Liver (tissue), 3 donors: ENCODE data around the gene DHRS11.

ENCODE experiments used
- ATF3 ChIP-seq: IDR thresholded peaks from 2 replicates; pipeline ENCODE4 v1.6.1; 2016; ENCODE audit warnings: antibody characterized with exemption
- CTCF ChIP-seq: fragments of 150-350 bp; IDR thresholded peaks from 2 replicates; pipeline ENCODE4 v1.5.1; 2017; ENCODE audit warnings: improper control_type of control experiment, low read depth, low read length; ENCODE audit not compliant: missing input control
- EGR1 ChIP-seq, 2 donors: IDR thresholded peaks; 2 replicates each; pipeline ENCODE4 v1.6.1; 2016 to 2018; ENCODE audit warnings: antibody characterized with exemption in 2 of 2, low read depth in 2 of 2
- FOXA1 ChIP-seq: IDR thresholded peaks from 2 replicates; pipeline ENCODE4 v1.6.1; 2016; ENCODE audit warnings: antibody characterized with exemption
- GABPA ChIP-seq, 2 donors: IDR thresholded peaks in 1 of 2; conservative IDR thresholded peaks in 1 of 2; 2 replicates each; pipeline ENCODE4 v1.6.1; 2016; ENCODE audit warnings: antibody characterized with exemption in 2 of 2, mild to moderate bottlenecking in 1 of 2, moderate library complexity in 1 of 2
- JUND ChIP-seq, 2 donors: IDR thresholded peaks; 2 replicates each; pipeline ENCODE4 v1.6.1; 2016; ENCODE audit warnings: antibody characterized with exemption in 2 of 2
- MAX ChIP-seq: IDR thresholded peaks from 2 replicates; pipeline ENCODE4 v1.6.1; 2016; ENCODE audit warnings: antibody characterized with exemption
- RAD21 ChIP-seq, 2 donors: IDR thresholded peaks; 2 replicates each; pipeline ENCODE4 v1.6.1; 2016; ENCODE audit warnings: antibody characterized with exemption in 2 of 2, mild to moderate bottlenecking in 2 of 2
- REST ChIP-seq: IDR thresholded peaks from 2 replicates; pipeline ENCODE4 v1.6.1; 2016; ENCODE audit warnings: antibody characterized with exemption, mild to moderate bottlenecking
- RXRA ChIP-seq, 2 donors: IDR thresholded peaks; 2 replicates each; pipeline ENCODE4 v1.6.1; 2017 to 2018; ENCODE audit warnings: antibody characterized with exemption in 2 of 2, mild to moderate bottlenecking in 1 of 2
- SP1 ChIP-seq: IDR thresholded peaks from 2 replicates; pipeline ENCODE4 v1.6.1; 2018; ENCODE audit warnings: antibody characterized with exemption, mild to moderate bottlenecking
- TAF1 ChIP-seq: conservative IDR thresholded peaks from 2 replicates; pipeline ENCODE4 v1.6.1; 2016; ENCODE audit warnings: antibody characterized with exemption, mild to moderate bottlenecking
- YY1 ChIP-seq: IDR thresholded peaks from 2 replicates; pipeline ENCODE4 v1.6.1; 2016; ENCODE audit warnings: antibody characterized with exemption, mild to moderate bottlenecking
- ZBTB33 ChIP-seq: IDR thresholded peaks from 2 replicates; pipeline ENCODE4 v1.6.1; 2016; ENCODE audit warnings: antibody characterized with exemption
- donor health status: healthy.
- donor health status: healthy.

- TF ChIP-seq CTCF (no peak), MAX (no peak), TAF1 (no peak), FOXA1 (no peak), EGR1 (IDR thresholded peaks at IDR 0.05; ENCODE audit: low read depth in 2 of 2) (no peak), YY1 (peak; percentile 3), GABPA (IDR thresholded peaks at IDR 0.05 in 1 of 2, conservative IDR thresholded peaks at IDR 0.05 in 1 of 2) (no peak), ZBTB33 (no peak), REST (no peak), RXRA (IDR thresholded peaks at IDR 0.05) (no peak), ATF3 (no peak), RAD21 (IDR thresholded peaks at IDR 0.05) (no peak), JUND (IDR thresholded peaks at IDR 0.05) (no peak), SP1 (no peak)
Observed at GRCh38 chr17:36602030-36602748, 10.5 kb downstream of the DHRS11 start.
